H1 (cell line): ENCODE measurements around the gene SMIM41. TPM values are rescaled to one million over a fixed set of nuclear protein-coding genes. Genes with fewer than 3 reads are reported as not detected.

Experiments used
- CTCF ChIA-PET: fragments of 300-600 bp; sonication (Branson Sonifier 250); formaldehyde crosslinking; loops from one replicate; lab custom pipeline; 2021; ENCODE audit not compliant: partially characterized antibody; lab: Charles Lee
- POLR2A ChIA-PET: fragments of 300-600 bp; sonication (Branson Sonifier 250); formaldehyde crosslinking; loops from one replicate; lab custom pipeline; 2021; ENCODE audit warnings: inconsistent platforms; ENCODE audit not compliant: partially characterized antibody; lab: Charles Lee
- DNase-seq, 2 experiments: peaks; one replicate each; pipeline versions ENCODE4 v3.0.0 to v3.0.0-alpha.2; 2010 to 2022; ENCODE audit warnings: low spot score in 2 of 2, low read depth in 1 of 2, mixed read lengths in 1 of 2
- FAIRE-seq: peaks from 2 replicates; lab custom pipeline; 2011; peaks lifted over from hg19 to GRCh38; lab: Jason Lieb, UNC
- H2AFZ ChIP-seq: 2 replicates; pipeline ENCODE4 v1.8.1; 2012; ENCODE audit warnings: low read length, inconsistent platforms
- H2AK5ac ChIP-seq: 2 replicates; pipeline ENCODE4 v1.6.1; 2013; ENCODE audit warnings: low read depth, low read length
- H2BK120ac ChIP-seq: replicated peaks from 2 replicates; pipeline ENCODE3; 2013; ENCODE audit warnings: low read depth, low read length, inconsistent platforms
- H2BK12ac ChIP-seq: 2 replicates; pipeline ENCODE4 v1.6.1; 2013; ENCODE audit warnings: low read depth, low read length
- H2BK15ac ChIP-seq: 2 replicates; pipeline ENCODE4 v1.6.1; 2013; ENCODE audit warnings: low read length
- H2BK20ac ChIP-seq: 2 replicates; pipeline ENCODE4 v1.6.1; 2013; ENCODE audit warnings: low read length
- H2BK5ac ChIP-seq: 2 replicates; pipeline ENCODE4 v1.6.1; 2013; ENCODE audit warnings: low read depth, low read length
- H3K14ac ChIP-seq: 2 replicates; pipeline ENCODE4 v1.6.1; 2013; ENCODE audit warnings: inconsistent platforms; ENCODE audit not compliant: insufficient read length
- H3K18ac ChIP-seq: 2 replicates; pipeline ENCODE4 v1.6.1; 2013; ENCODE audit warnings: low read length; ENCODE audit errors: extremely low read depth
- H3K23ac ChIP-seq: 2 replicates; pipeline ENCODE4 v1.6.1; 2013; ENCODE audit warnings: inconsistent platforms; ENCODE audit not compliant: insufficient read length
- H3K23me2 ChIP-seq: 2 replicates; pipeline ENCODE4 v1.6.1; 2013; ENCODE audit warnings: low read depth, low read length
- H3K27ac ChIP-seq: 2 replicates; pipeline ENCODE4 v1.6.1; 2011; ENCODE audit warnings: low read depth, low read length, inconsistent platforms
- H3K27me3 ChIP-seq, 4 experiments: replicated peaks in 1 of 4; 1 replicate in 1 of 4; 2 replicates in 3 of 4; pipeline versions ENCODE4 v1.6.1 to v1.8.1; 2011 to 2013; ENCODE audit warnings: low read length in 3 of 4, mild to moderate bottlenecking in 3 of 4, inconsistent platforms in 2 of 4, mixed read lengths in 2 of 4, moderate library complexity in 1 of 4; ENCODE audit not compliant: control insufficient read depth in 3 of 4, insufficient read depth in 3 of 4; ENCODE audit errors: extremely low read depth in 1 of 4
- H3K36me3 ChIP-seq, 4 experiments: 2 replicates each; pipeline versions ENCODE4 v1.6.1 to v1.8.1; 2011 to 2013; ENCODE audit warnings: mild to moderate bottlenecking in 4 of 4, low read length in 3 of 4, moderate library complexity in 2 of 4, control low read depth in 1 of 4, inconsistent platforms in 1 of 4; ENCODE audit not compliant: insufficient read depth in 4 of 4, control insufficient read depth in 2 of 4
- H3K4ac ChIP-seq: replicated peaks from 2 replicates; pipeline ENCODE3; 2013; ENCODE audit warnings: low read length, low read depth, mixed read lengths, inconsistent platforms; ENCODE audit not compliant: insufficient read length
- H3K4me1 ChIP-seq, 4 experiments: replicated peaks in 1 of 4; 1 replicate in 1 of 4; 2 replicates in 3 of 4; pipeline versions ENCODE4 v1.6.1 to v1.8.1; 2011 to 2013; ENCODE audit warnings: low read length in 3 of 4, inconsistent platforms in 2 of 4, mixed read lengths in 1 of 4; ENCODE audit not compliant: insufficient read depth in 4 of 4, control insufficient read depth in 3 of 4
- H3K4me2 ChIP-seq, 2 experiments: 2 replicates each; pipeline versions ENCODE4 v1.6.1 to v1.8.1; 2011 to 2013; ENCODE audit warnings: low read depth in 2 of 2, low read length in 2 of 2, control low read depth in 1 of 2, inconsistent platforms in 1 of 2, mild to moderate bottlenecking in 1 of 2; ENCODE audit not compliant: insufficient read depth in 1 of 2
- H3K4me3 ChIP-seq, 4 experiments: fragments of 200-600, 300-600 bp in 1 of 4; sonication (generic), shearing (Covaris generic), sonication (Bioruptor Twin) in 1 of 4; 2 replicates each; pipeline versions ENCODE4 v1.5.1 to v1.8.1; 2011 to 2016; ENCODE audit warnings: low read length in 4 of 4, low read depth in 3 of 4, control low read depth in 2 of 4, inconsistent platforms in 2 of 4, mild to moderate bottlenecking in 2 of 4, mixed read lengths in 1 of 4, moderate library complexity in 1 of 4; ENCODE audit not compliant: insufficient read depth in 2 of 4; ENCODE audit errors: extremely low read depth in 1 of 4
- H3K56ac ChIP-seq: replicated peaks from 2 replicates; pipeline ENCODE3; 2013; ENCODE audit warnings: low read depth, mild to moderate bottlenecking, mixed read lengths, low read length, inconsistent platforms; ENCODE audit not compliant: insufficient read length
- H3K79me1 ChIP-seq: 2 replicates; pipeline ENCODE4 v1.6.1; 2013; ENCODE audit warnings: low read depth, low read length, control low read depth
- H3K79me2 ChIP-seq, 2 experiments: 2 replicates each; pipeline versions ENCODE4 v1.6.1 to v1.8.1; 2012 to 2013; ENCODE audit warnings: low read length in 2 of 2, mild to moderate bottlenecking in 2 of 2, inconsistent platforms in 1 of 2; ENCODE audit not compliant: insufficient read depth in 2 of 2, control insufficient read depth in 1 of 2
- H3K9ac ChIP-seq, 4 experiments: replicated peaks in 1 of 4; 1 replicate in 1 of 4; 2 replicates in 3 of 4; pipeline versions ENCODE4 v1.6.1 to v1.8.1; 2011 to 2013; ENCODE audit warnings: low read depth in 3 of 4, low read length in 3 of 4, control low read depth in 2 of 4, mild to moderate bottlenecking in 2 of 4, moderate library complexity in 2 of 4, inconsistent platforms in 1 of 4; ENCODE audit errors: extremely low read depth in 1 of 4
- H3K9me3 ChIP-seq, 2 experiments: 2 replicates each; pipeline versions ENCODE4 v1.6.1 to v1.8.1; 2012 to 2013; ENCODE audit warnings: mild to moderate bottlenecking in 2 of 2, moderate library complexity in 2 of 2, control low read depth in 1 of 2, inconsistent platforms in 1 of 2, low read depth in 1 of 2, low read length in 1 of 2, mixed read lengths in 1 of 2; ENCODE audit not compliant: insufficient read depth in 2 of 2
- H4K20me1 ChIP-seq, 2 experiments: replicated peaks in 1 of 2; 2 replicates each; pipeline versions ENCODE3 to v1.8.1; 2011 to 2013; ENCODE audit warnings: inconsistent platforms in 2 of 2, low read length in 2 of 2, mild to moderate bottlenecking in 1 of 2; ENCODE audit not compliant: insufficient read depth in 2 of 2, control insufficient read depth in 1 of 2
- H4K5ac ChIP-seq: 2 replicates; pipeline ENCODE4 v1.6.1; 2013; ENCODE audit warnings: low read length, low read depth, mixed read lengths, inconsistent platforms; ENCODE audit not compliant: insufficient read length
- H4K8ac ChIP-seq: 2 replicates; pipeline ENCODE4 v1.8.0; 2013; ENCODE audit warnings: mild to moderate bottlenecking, moderate library complexity, low read length, inconsistent platforms; ENCODE audit not compliant: insufficient read depth; ENCODE audit errors: extremely low read depth
- H4K91ac ChIP-seq: replicated peaks from 2 replicates; pipeline ENCODE3; 2013; ENCODE audit warnings: low read length, mixed read lengths, inconsistent platforms; ENCODE audit not compliant: insufficient read length
- BRCA1 ChIP-seq: IDR thresholded peaks from 2 replicates; pipeline ENCODE4 v1.6.1; 2012; ENCODE audit warnings: low read depth, low read length, improper control_type of control experiment
- CBX5 ChIP-seq: fragments of 300-800, 300-1000 bp; sonication (generic); IDR thresholded peaks from 2 replicates; pipeline ENCODE4 v1.7.1; 2016; ENCODE audit warnings: antibody characterized with exemption, low read length, low read depth
- CREB1 ChIP-seq: IDR thresholded peaks from 2 replicates; pipeline ENCODE4 v1.6.1; 2012; ENCODE audit warnings: inconsistent platforms
- KDM1A ChIP-seq: fragments of 200-600, 300-600 bp; sonication (generic); IDR thresholded peaks from 2 replicates; pipeline ENCODE4 v1.7.1; 2016; ENCODE audit warnings: mild to moderate bottlenecking, low read length, borderline replicate concordance
- NRF1 ChIP-seq: IDR thresholded peaks from 2 replicates; pipeline ENCODE4 v1.6.1; 2011; ENCODE audit warnings: mild to moderate bottlenecking, low read depth, low read length, improper control_type of control experiment
- PHF8 ChIP-seq: fragments of 200-600 bp; sonication (generic); conservative IDR thresholded peaks from 2 replicates; pipeline ENCODE4 v1.7.1; 2012; ENCODE audit warnings: low read depth, mild to moderate bottlenecking, inconsistent platforms, low read length, moderate library complexity
- POLR2A ChIP-seq, 2 experiments: IDR thresholded peaks; 1 replicate in 1 of 2; 2 replicates in 1 of 2; pipeline ENCODE4 v1.6.1; 2011; ENCODE audit warnings: low read depth in 2 of 2, low read length in 2 of 2, mild to moderate bottlenecking in 2 of 2; ENCODE audit errors: control extremely low read depth in 1 of 2
- RXRA ChIP-seq: IDR thresholded peaks from 2 replicates; pipeline ENCODE4 v1.6.1; 2011; ENCODE audit warnings: low read depth, mild to moderate bottlenecking, low read length, moderate library complexity; ENCODE audit not compliant: insufficient read depth
- SIN3A ChIP-seq, 2 experiments: IDR thresholded peaks in 1 of 2; conservative IDR thresholded peaks in 1 of 2; 2 replicates each; pipeline ENCODE4 v1.6.1; 2011 to 2012; ENCODE audit warnings: low read length in 2 of 2, improper control_type of control experiment in 1 of 2, low read depth in 1 of 2, mild to moderate bottlenecking in 1 of 2
- SP2 ChIP-seq: IDR thresholded peaks from 2 replicates; pipeline ENCODE4 v1.6.1; 2012; ENCODE audit warnings: mild to moderate bottlenecking, low read length, inconsistent platforms
- SP4 ChIP-seq: IDR thresholded peaks from 2 replicates; pipeline ENCODE4 v1.6.1; 2012; ENCODE audit warnings: low read length, inconsistent platforms
- WGBS, 2 experiments: shearing (Covaris generic) in 1 of 2; methylation state at CpG; one replicate each; pipeline versions ENCODE4 v1.1.6 to v1.1.7; 2013 to 2015; ENCODE audit warnings: low lambda C conversion rate in 2 of 2, mixed read lengths in 2 of 2, inconsistent platforms in 1 of 2, low coverage in 1 of 2, missing lambda C conversion rate in 1 of 2; ENCODE audit not compliant: insufficient replicate concordance in 2 of 2, insufficient coverage in 1 of 2, insufficient read length in 1 of 2; ENCODE audit errors: extremely low coverage in 1 of 2, missing lambda C conversion rate in 1 of 2; 5-methylcytosine and 5-hydroxymethylcytosine counted together
- polyA plus RNA-seq, 7 experiments: library from polyadenylated mRNA; depleted of rRNA in 3 of 7; stranded (reverse) in 5 of 7; unstranded in 2 of 7; fragments of >200 nt in 5 of 7; fragments of 200-250 nt in 2 of 7; gene quantifications; 1 replicate in 5 of 7; 2 replicates in 1 of 7; 4 replicates in 1 of 7; pipeline versions ENCODE4 v1.2.1 to v1.2.3, GENCODE V29; 2011 to 2013; ENCODE audit warnings: missing spikeins in 2 of 7, mixed read lengths in 2 of 7
- total RNA-seq: library from RNA; stranded (reverse); fragmentation: NEBNext Ultra II Directional; extraction: Animal tissue kit (Norgen Biotek cat#: 25700); gene quantifications from 2 replicates; pipeline ENCODE4 v1.2.1, GENCODE V29; 2021

The SMIM41 gene
- total and polyA plus RNA-seq, 2 of the 8 experiments (the other 6 are each of a cell fraction or from before 2014, with no cell fraction given): 0.28 to 0.98 TPM

GRCh38 chr12:52081263-52081733, 1.8 kb downstream of the SMIM41 start:
- H2AK5ac ChIP-seq: no peak overlapping the region
- no peak for FAIRE-seq
- H3K9me3 ChIP-seq: no peaks in the 10 kb centered on the region
- TF ChIP-seq SIN3A (conservative IDR thresholded peaks at IDR 0.05 in 1 of 2, IDR thresholded peaks at IDR 0.05 in 1 of 2; ENCODE audit: low read depth in 1 of 2, low read length in 2 of 2) (no peak), CBX5 (no peak), SP2 (no peak), RXRA (no peak), NRF1 (no peak), POLR2A (IDR thresholded peaks at IDR 0.05; ENCODE audit: control extremely low read depth in 1 of 2, low read depth in 2 of 2, low read length in 2 of 2) (no peak), KDM1A (no peak), CREB1 (no peak), PHF8 (no peak), BRCA1 (no peak), SP4 (no peak)
- TF ChIP-seq, all 59 proteins: peak for 0
- DNase-seq: no peak
- H3K4me3 ChIP-seq: no peak overlapping the region
- no peak overlapping the region for H3K4me2 ChIP-seq
- no peaks in the 10 kb centered on the region; the same call in 1 of the 2 replicates for H3K79me1 ChIP-seq
- H3K79me2 ChIP-seq: peaks cover 0 to under 1% of the 10 kb centered on the region in 2 experiments; a peak in 1 of 4 replicates
- H3K27ac ChIP-seq: no peak overlapping the region
- H3K27me3 ChIP-seq: peaks cover 0 to 14% (median 1%) of the 10 kb centered on the region in 4 experiments; a peak in 5 of 7 replicates
- ChIA-PET POLR2A (interaction anchor here (0.8 to 7.7 kb wide), 9 partner anchors 10 to 192 kb away, joined by 3 to 82 read pairs (median 8); partner anchors contain the start of genes ATG101 and NR4A1), CTCF (interaction anchor here (0.9 to 34.1 kb wide), 17 partner anchors 8 to 257 kb away, joined by 3 to 1022 read pairs (median 8); partner anchors contain the start of genes ATG101 and NR4A1)
- peak overlapping the region; percentile 16; the same call in 1 of the 2 replicates for H2BK5ac ChIP-seq
- no peak overlapping the region; the same call in 1 of the 2 replicates for H4K8ac ChIP-seq
- no peak overlapping the region for H3K4ac ChIP-seq
- WGBS, 2 experiments: 72% methylated on average over 3 of the region's 9 CpGs; no CpG with 5 or more reads in 1 of the 2 experiments
- no peak overlapping the region; the same call in 1 of the 2 replicates for H3K18ac ChIP-seq
- peak overlapping the region; percentile 50; the same call in 1 of the 2 replicates for H2BK12ac ChIP-seq
- H3K4me1 ChIP-seq: peaks cover 5 to 37% (median 14%) of the 10 kb centered on the region in 4 experiments; a peak in 6 of 7 replicates
- H2BK20ac ChIP-seq: no peak overlapping the region
- no peak overlapping the region for H3K9ac ChIP-seq
- H2AFZ ChIP-seq: no peak overlapping the region
- peaks cover 8% of the 10 kb centered on the region; the same call in 1 of the 2 replicates for H3K23me2 ChIP-seq
- H4K5ac ChIP-seq: no peak overlapping the region
- peaks cover 2 to 14% of the 10 kb centered on the region in 2 experiments for H4K20me1 ChIP-seq
- no peak overlapping the region for H4K91ac ChIP-seq
- H2BK15ac ChIP-seq: no peak overlapping the region
- H2BK120ac ChIP-seq: no peak overlapping the region
- H3K14ac ChIP-seq: no peak overlapping the region
- peaks cover 6 to 16% (median 10%) of the 10 kb centered on the region in 4 experiments; a peak in 7 of 8 replicates for H3K36me3 ChIP-seq
- H3K56ac ChIP-seq: no peak overlapping the region
- no peak overlapping the region for H3K23ac ChIP-seq
